WTC11 (cell line): ENCODE data around the gene SEPTIN8. TPM values are rescaled to one million over a fixed set of nuclear protein-coding genes. Genes with fewer than 3 reads are reported as not detected.
"Not testable (repeated sequence)": the region's sequence is repeated elsewhere in the genome, so short reads cannot be mapped to it uniquely, and the experiment has no call there.

ENCODE experiments used
- ATAC-seq: fragments of 200-7000 bp; cut with Tn5 transposase; 2 replicates; pipeline ENCODE4 v1.10.0; 2021; ENCODE audit warnings: mild to moderate bottlenecking, moderate library complexity
- CTCF ChIA-PET: fragments of 300-600 bp; sonication (Branson Sonifier 250); formaldehyde crosslinking; loops from one replicate; lab custom pipeline; 2021; ENCODE audit warnings: antibody characterized with exemption; lab: Charles Lee
- POLR2A ChIA-PET: fragments of 350-600 bp; sonication (Branson Sonifier 250); formaldehyde crosslinking; loops from one replicate; lab custom pipeline; 2021; ENCODE audit warnings: antibody characterized with exemption; lab: Charles Lee
- DNase-seq: peaks from one replicate; pipeline ENCODE4 v3.0.0; 2021; ENCODE audit warnings: low spot score
- H3K27ac Mint-ChIP-seq: 2 replicates; pipeline ENCODE4 v1.8.0; 2021; ENCODE audit warnings: mixed read lengths
- H3K27me3 Mint-ChIP-seq: 2 replicates; pipeline ENCODE4 v1.8.0; 2021; ENCODE audit warnings: low read depth, mild to moderate bottlenecking, moderate library complexity, mixed read lengths
- H3K36me3 Mint-ChIP-seq: 2 replicates; pipeline ENCODE4 v1.8.0; 2021; ENCODE audit warnings: mixed read lengths
- H3K4me1 Mint-ChIP-seq: 2 replicates; pipeline ENCODE4 v1.8.0; 2022; ENCODE audit warnings: mixed read lengths
- H3K4me3 Mint-ChIP-seq: 2 replicates; pipeline ENCODE4 v1.8.0; 2021; ENCODE audit warnings: mild to moderate bottlenecking, moderate library complexity, mixed read lengths
- H3K9me3 Mint-ChIP-seq: 2 replicates; pipeline ENCODE4 v1.8.0; 2021; ENCODE audit warnings: mixed read lengths
- AR ChIP-seq: fragments of 250-450 bp; sonication (Bioruptor Pico); IDR thresholded peaks from 2 replicates; pipeline ENCODE4 v1.9.0; 2021; ENCODE audit warnings: mild to moderate bottlenecking
- CREM ChIP-seq: sonication (generic); formaldehyde crosslinking; IDR thresholded peaks from 2 replicates; pipeline ENCODE4 v1.8.1; 2022; ENCODE audit warnings: mild to moderate bottlenecking, missing genetic modification reagents, moderate library complexity
- E2F4 ChIP-seq: sonication (generic); formaldehyde crosslinking; IDR thresholded peaks from 2 replicates; pipeline ENCODE4 v1.8.1; 2022; ENCODE audit warnings: low read depth, mild to moderate bottlenecking, moderate library complexity, missing genetic modification reagents, borderline replicate concordance
- ERG ChIP-seq: fragments of 250-450 bp; sonication (Bioruptor Pico); IDR thresholded peaks from 2 replicates; pipeline ENCODE4 v1.8.0; 2021; ENCODE audit warnings: mild to moderate bottlenecking
- GABPB1 ChIP-seq: sonication (generic); formaldehyde crosslinking; IDR thresholded peaks from 2 replicates; pipeline ENCODE4 v1.8.1; 2023; ENCODE audit warnings: mild to moderate bottlenecking, missing genetic modification reagents
- KAT7 ChIP-seq: sonication (generic); formaldehyde crosslinking; IDR thresholded peaks from 2 replicates; pipeline ENCODE4 v1.8.1; 2023; ENCODE audit warnings: missing genetic modification reagents, mild to moderate bottlenecking, borderline replicate concordance
- ZNF423 ChIP-seq: fragments of 250-450 bp; sonication (Bioruptor Pico); IDR thresholded peaks from 2 replicates; pipeline ENCODE4 v2.1.2; 2022; ENCODE audit warnings: mild to moderate bottlenecking, moderate library complexity
- ZNF425 ChIP-seq: fragments of 250-450 bp; sonication (Bioruptor Pico); conservative IDR thresholded peaks from 2 replicates; pipeline ENCODE4 v1.9.0; 2021; ENCODE audit warnings: mild to moderate bottlenecking
- total RNA-seq: library from RNA; stranded (reverse); gene quantifications from 3 replicates; pipeline ENCODE4 v1.2.3, GENCODE V29; 2021

SEPTIN8 gene
- total RNA-seq, 1 experiment from 2014 or later, result 35.8 TPM

GRCh38 chr5:132808448-132808847 is 31.4 kb upstream of the SEPTIN8 start:
- Mint-ChIP-seq H3K9me3 (no peaks in the 10 kb centered on the region), H3K4me1 (peaks cover 23% of the 10 kb centered on the region), H3K4me3 (no peak overlapping the region), H3K27ac (no peak overlapping the region), H3K36me3 (no peaks in the 10 kb centered on the region), H3K27me3 (peaks cover 51% of the 10 kb centered on the region)
- TF ChIP-seq CREM (CRISPR knock-in tag) (no peak), KAT7 (CRISPR knock-in tag) (no peak), E2F4 (no peak)
- no peak for ATAC-seq
- CTCF ChIA-PET, result interaction anchor here (0.6 to 5.4 kb wide), 7 partner anchors 11 to 286 kb away, joined by 5 to 101 read pairs (median 21); no protein-coding TSS in a partner anchor
- POLR2A ChIA-PET, result interaction anchor here (0.9 kb wide), 1 partner anchor 37 kb away, joined by 3 read pairs; no protein-coding TSS in a partner anchor
- DNase-seq, result no peak

GRCh38 chr5:132807163-132807838 is 30.3 kb upstream of the SEPTIN8 start:
- H3K27ac Mint-ChIP-seq, result no peak overlapping the region
- DNase-seq (peak; percentile 67), ATAC-seq (peak; percentile 99)
- TF ChIP-seq ZNF423 (CRISPR knock-in tag) (0 out of 2 replicates have a peak, but pooled peaks have one; percentile 10), ERG (CRISPR knock-in tag) (no peak), AR (no peak), ZNF425 (CRISPR knock-in tag) (no peak), GABPB1 (CRISPR knock-in tag) (peak; percentile 25; the same call in 1 of the 2 replicates)
- H3K4me1 Mint-ChIP-seq, result peaks cover 16% of the 10 kb centered on the region
- POLR2A ChIA-PET, result interaction anchor here (1.0 to 1.3 kb wide), 2 partner anchors 13 to 16 kb away, joined by 5 to 6 read pairs; no protein-coding TSS in a partner anchor
- H3K9me3 Mint-ChIP-seq, result no peaks in the 10 kb centered on the region
- H3K36me3 Mint-ChIP-seq, result no peaks in the 10 kb centered on the region
- CTCF ChIA-PET, result interaction anchor here (0.6 to 5.4 kb wide), 36 partner anchors 10 to 627 kb away, joined by 3 to 101 read pairs (median 5); partner anchors contain the start of genes CCNI2, GDF9, KIF3A and SEPTIN8
- H3K4me3 Mint-ChIP-seq, result no peak overlapping the region
- peaks cover 41% of the 10 kb centered on the region for H3K27me3 Mint-ChIP-seq

- H3K27me3 Mint-ChIP-seq, result peaks cover 36% of the 10 kb centered on the region
- ChIA-PET POLR2A (interaction anchor here (1.0 to 1.3 kb wide), 2 partner anchors 13 to 16 kb away, joined by 5 to 6 read pairs; no protein-coding TSS in a partner anchor), CTCF (interaction anchor here (0.6 to 5.4 kb wide), 35 partner anchors 9 to 626 kb away, joined by 3 to 101 read pairs (median 5); partner anchors contain the start of genes CCNI2, GDF9, KIF3A and SEPTIN8)
- not testable (repeated sequence) for H3K4me3 Mint-ChIP-seq, H3K9me3 Mint-ChIP-seq, H3K36me3 Mint-ChIP-seq, DNase-seq, H3K27ac Mint-ChIP-seq, ATAC-seq
- peaks cover 13% of the 10 kb centered on the region for H3K4me1 Mint-ChIP-seq
Measured at GRCh38 chr5:132806804-132807162, 29.7 kb upstream of the SEPTIN8 start.

- POLR2A ChIA-PET, H3K4me3 Mint-ChIP-seq, H3K9me3 Mint-ChIP-seq, H3K36me3 Mint-ChIP-seq, DNase-seq, ATAC-seq, H3K27ac Mint-ChIP-seq: not testable (repeated sequence)
- CTCF ChIA-PET, result interaction anchor here (5.4 kb wide), 1 partner anchor 13 kb away, joined by 101 read pairs; no protein-coding TSS in a partner anchor
- H3K4me1 Mint-ChIP-seq, result peaks cover 13% of the 10 kb centered on the region
- peaks cover 27% of the 10 kb centered on the region for H3K27me3 Mint-ChIP-seq
Measured at GRCh38 chr5:132805872-132806271, 28.8 kb upstream of the SEPTIN8 start.

- DNase-seq, H3K36me3 Mint-ChIP-seq, H3K4me3 Mint-ChIP-seq, CTCF ChIA-PET, H3K9me3 Mint-ChIP-seq, POLR2A ChIA-PET, H3K27ac Mint-ChIP-seq, ATAC-seq: not testable (repeated sequence)
- H3K4me1 Mint-ChIP-seq, result peaks cover 13% of the 10 kb centered on the region
- peaks cover 15% of the 10 kb centered on the region for H3K27me3 Mint-ChIP-seq
Measured at GRCh38 chr5:132804219-132804618, 27.2 kb upstream of the SEPTIN8 start.

- ATAC-seq, POLR2A ChIA-PET, H3K27ac Mint-ChIP-seq, H3K9me3 Mint-ChIP-seq, H3K4me1 Mint-ChIP-seq, H3K36me3 Mint-ChIP-seq, H3K4me3 Mint-ChIP-seq, DNase-seq: not testable (repeated sequence)
- CTCF ChIA-PET, result interaction anchor here (2.7 to 2.9 kb wide), 2 partner anchors 12 to 17 kb away, joined by 9 to 13 read pairs; no protein-coding TSS in a partner anchor
- H3K27me3 Mint-ChIP-seq, result peaks cover 15% of the 10 kb centered on the region
Measured at GRCh38 chr5:132802685-132803066, 25.6 kb upstream of the SEPTIN8 start.
